Measurements from ENCODE around the gene AP5M1.
"Not testable (repeated sequence)": the region's sequence is repeated elsewhere in the genome, so short reads cannot be mapped to it uniquely, and the experiment has no call there.

The AP5M1 gene

GRCh38 chr14:57290751-57291150, 22.0 kb downstream of the AP5M1 start:
- DNase-seq (ENCODE audit: low read depth in 3 of 3): no peak

DNA sequence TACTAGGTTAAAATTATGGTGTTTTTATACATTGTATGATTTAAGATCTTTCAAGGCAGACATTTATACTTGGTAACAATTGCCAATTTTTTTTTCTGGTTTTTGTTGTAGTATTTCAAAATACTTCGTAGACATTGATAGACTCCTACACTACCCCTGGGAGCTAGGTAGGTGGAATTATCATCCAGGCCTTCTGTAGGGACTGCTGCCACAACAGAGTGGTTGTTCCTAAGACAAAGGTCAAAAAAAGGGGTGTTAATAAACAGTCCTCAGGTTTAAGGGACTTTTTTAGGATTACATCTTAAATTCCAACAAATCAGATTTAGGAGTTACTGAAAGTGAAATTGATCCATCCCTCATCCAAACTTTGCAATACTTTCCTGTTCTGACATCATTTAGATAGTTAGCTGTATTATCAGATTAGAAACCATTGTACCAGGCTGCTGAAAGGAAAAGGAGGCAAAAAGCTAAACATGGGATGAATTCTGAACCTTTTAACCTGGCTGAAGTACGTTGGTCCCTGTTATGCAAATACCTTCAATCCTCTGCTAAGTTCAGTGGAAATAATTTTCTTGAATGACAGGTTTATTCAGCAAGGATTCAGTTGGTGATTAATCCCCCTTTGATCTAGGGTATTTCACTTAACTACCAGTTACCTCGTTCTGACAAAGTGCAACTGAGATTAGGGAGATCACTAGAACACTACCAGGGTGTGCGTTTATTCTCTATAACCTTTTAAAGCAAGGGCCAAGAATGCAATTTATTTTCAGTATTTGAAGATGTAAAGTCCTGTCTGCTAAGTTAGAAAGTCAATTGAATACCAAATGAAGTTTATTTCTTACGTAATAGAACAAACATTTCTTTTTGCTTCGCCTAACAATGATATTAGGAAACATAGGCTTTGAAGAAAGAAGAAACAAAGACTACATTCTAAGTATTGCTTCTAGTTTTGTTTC, 23.2 kb downstream of the AP5M1 start:
- DNase-seq (ENCODE audit: low read depth in 3 of 3): no peak

- no peak for DNase-seq (ENCODE audit: low read depth in 3 of 3)
These were observed 25.4 kb downstream of the AP5M1 start for GRCh38 chr14:57293866-57294837.

- DNase-seq (ENCODE audit: low read depth in 3 of 3): no peak
These were observed 26.5 kb downstream of the AP5M1 start for GRCh38 chr14:57295239-57295638.

GRCh38 chr14:57297852-57298251, 29.1 kb downstream of the AP5M1 start:
- no peak for DNase-seq (ENCODE audit: low read depth in 3 of 3)

DNA sequence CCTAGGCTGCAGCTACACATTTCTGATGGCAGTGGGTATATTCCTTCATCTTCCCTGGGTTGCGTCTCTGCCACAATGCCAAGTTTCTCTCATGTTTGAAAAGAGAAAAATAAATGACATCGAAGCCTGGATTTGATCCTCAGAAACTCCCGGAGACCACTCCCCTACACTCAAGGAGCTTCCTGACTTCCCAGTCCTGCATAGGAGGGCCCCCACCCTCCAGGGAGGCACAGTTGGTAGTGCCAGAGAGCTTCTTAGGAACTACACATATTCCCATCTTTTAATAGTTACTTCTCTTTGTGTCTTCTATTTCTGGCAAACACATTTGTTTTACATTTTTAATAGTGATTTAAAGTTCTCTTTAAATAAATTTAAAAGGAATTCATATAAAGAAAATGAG, 30.7 kb downstream of the AP5M1 start:
- no peak for DNase-seq (ENCODE audit: low read depth in 3 of 3)

GRCh38 chr14:57302883-57303282, 34.1 kb downstream of the AP5M1 start:
- no peak for DNase-seq (ENCODE audit: low read depth in 3 of 3)

GRCh38 chr14:57314396-57315089, 45.8 kb downstream of the AP5M1 start:
- no peak for DNase-seq (ENCODE audit: low read depth in 3 of 3)

- DNase-seq (ENCODE audit: low read depth in 3 of 3): peak; percentile 36 to 54 (median 38)
These were observed 48.6 kb downstream of the AP5M1 start for GRCh38 chr14:57317248-57317833.

DNA sequence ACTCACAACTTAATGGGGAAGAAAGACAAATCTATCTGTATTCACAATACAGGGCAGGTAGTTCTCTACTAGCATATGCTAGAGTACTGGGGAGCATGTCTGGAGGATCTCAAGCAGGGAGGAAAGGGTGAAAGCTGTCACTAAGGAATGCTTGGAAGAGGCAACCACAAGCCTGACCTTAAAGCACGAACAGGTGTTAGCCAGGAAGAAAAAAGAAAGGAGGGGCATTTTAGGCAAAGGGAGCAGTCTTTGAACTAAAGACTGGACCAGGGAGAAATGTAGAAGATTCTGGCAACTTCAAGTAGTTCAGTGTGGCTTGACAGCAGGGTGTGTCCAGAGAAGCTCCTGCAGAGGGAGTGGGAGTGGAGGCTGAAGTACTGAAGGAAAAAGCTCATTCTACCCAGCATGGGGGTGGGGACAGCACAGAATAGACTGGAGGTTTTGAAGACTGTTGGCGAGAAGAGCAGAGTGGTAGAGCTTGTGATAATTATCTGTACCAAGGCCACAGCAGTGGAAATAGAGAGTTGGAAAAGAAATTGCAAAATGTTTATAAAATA, 50.9 kb downstream of the AP5M1 start:
- no peak for DNase-seq (ENCODE audit: low read depth in 3 of 3)

- DNase-seq (ENCODE audit: low read depth in 3 of 3): no peak
These were observed 55.0 kb downstream of the AP5M1 start for GRCh38 chr14:57323721-57324120.

- DNase-seq (ENCODE audit: low read depth in 3 of 3): no peak
These were observed 57.5 kb downstream of the AP5M1 start for GRCh38 chr14:57326253-57326652.

GRCh38 chr14:57329833-57330232, 61.1 kb downstream of the AP5M1 start:
- DNase-seq (ENCODE audit: low read depth in 3 of 3): no peak

GRCh38 chr14:57332475-57332874, 63.7 kb downstream of the AP5M1 start:
- DNase-seq (ENCODE audit: low read depth in 3 of 3): not testable (repeated sequence)

GRCh38 chr14:57333726-57334125, 65.0 kb downstream of the AP5M1 start:
- not testable (repeated sequence) for DNase-seq (ENCODE audit: low read depth in 3 of 3)

DNA sequence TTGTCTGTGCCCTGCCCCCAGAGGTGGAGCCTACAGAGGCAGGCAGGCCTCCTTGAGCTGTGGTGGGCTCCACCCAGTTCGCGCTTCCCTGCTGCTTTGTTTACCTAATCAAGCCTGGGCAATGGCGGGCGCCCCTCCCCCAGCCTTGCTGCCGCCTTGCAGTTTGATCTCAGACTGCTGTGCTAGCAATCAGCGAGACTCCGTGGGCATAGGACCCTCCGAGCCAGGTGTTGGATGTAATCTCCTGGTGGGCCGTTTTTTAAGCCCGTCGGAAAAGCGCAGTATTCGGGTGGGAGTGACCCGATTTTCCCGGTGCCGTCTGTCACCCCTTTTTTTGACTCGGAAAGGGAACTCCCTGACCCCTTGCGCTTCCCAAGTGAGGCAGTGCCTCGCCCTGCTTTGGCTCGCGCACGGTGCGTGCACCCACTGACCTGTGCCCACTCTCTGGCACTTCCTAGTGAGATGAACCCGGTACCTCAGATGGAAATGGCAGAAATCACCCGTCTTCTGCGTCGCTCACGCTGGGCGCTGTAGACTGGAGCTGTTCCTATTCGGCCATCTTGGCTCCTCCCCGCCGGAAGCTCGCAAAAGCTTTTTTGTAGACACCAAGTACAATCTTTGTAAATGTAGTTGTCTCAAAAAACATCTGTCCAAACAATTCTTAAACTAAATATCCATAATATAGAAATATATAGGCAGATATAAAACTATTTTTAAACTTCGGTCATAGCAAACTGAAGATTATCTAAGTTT, 75.0 kb downstream of the AP5M1 start:
- DNase-seq (ENCODE audit: low read depth in 3 of 3): not testable (repeated sequence)

DNA sequence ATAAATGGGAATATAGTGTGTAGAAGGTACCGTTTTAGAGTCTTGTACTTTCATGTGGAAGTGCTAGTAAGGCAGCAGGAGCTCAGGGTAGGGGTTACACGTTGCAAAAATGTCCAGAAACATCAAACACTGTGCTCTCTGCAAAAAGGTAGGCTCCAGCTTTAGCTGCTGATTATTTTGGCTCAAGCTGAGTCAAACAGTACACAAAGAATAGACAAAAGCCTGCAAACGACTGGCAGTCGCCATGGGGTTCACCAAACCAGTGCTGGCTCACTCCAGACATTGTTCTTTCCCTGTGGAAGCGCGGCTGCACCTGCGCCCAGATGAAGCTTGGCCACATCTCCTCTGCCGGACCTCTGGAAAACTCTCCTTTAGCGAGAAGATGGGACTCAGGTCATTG, 76.3 kb downstream of the AP5M1 start:
- DNase-seq (ENCODE audit: low read depth in 3 of 3): no peak

- DNase-seq (ENCODE audit: low read depth in 3 of 3): no peak
These were observed 78.0 kb downstream of the AP5M1 start for GRCh38 chr14:57346741-57347140.
